Cardiac muscle cell (in vitro differentiated cells and primary cell): Measurements from ENCODE around the gene HSBP1L1. TPM values are rescaled to one million over a fixed set of nuclear protein-coding genes. Genes with fewer than 3 reads are reported as not detected.

Source experiments
- DNase-seq, 2 donors: peaks; one replicate each; pipeline versions ENCODE4 v3.0.0 to v3.0.0-alpha.2; 2010 to 2017; ENCODE audit warnings: low read depth in 1 of 2, low spot score in 1 of 2
- H3K27ac ChIP-seq: fragments of 200-600 bp; sonication (generic); 2 replicates; pipeline ENCODE4 v1.5.1; 2016
- H3K27me3 ChIP-seq: fragments of 200-600 bp; sonication (generic); 2 replicates; pipeline ENCODE4 v1.6.0; 2016; ENCODE audit warnings: control low read depth
- H3K36me3 ChIP-seq: fragments of 200-600 bp; sonication (generic); 2 replicates; pipeline ENCODE4 v1.5.1; 2016; ENCODE audit warnings: control low read depth
- H3K4me1 ChIP-seq: fragments of 200-600 bp; sonication (generic); 2 replicates; pipeline ENCODE4 v1.8.1; 2017; ENCODE audit warnings: low read depth, mild to moderate bottlenecking, mixed run types
- H3K4me3 ChIP-seq: fragments of 200-600 bp; sonication (generic); 2 replicates; pipeline ENCODE4 v1.5.1; 2016; ENCODE audit warnings: mild to moderate bottlenecking
- H3K9me3 ChIP-seq: fragments of 200-600 bp; sonication (generic); 2 replicates; pipeline ENCODE4 v1.5.1; 2017; ENCODE audit warnings: low read depth, mild to moderate bottlenecking, control low read depth
- CTCF ChIP-seq: IDR thresholded peaks from 2 replicates; pipeline ENCODE4 v1.5.1; 2012; ENCODE audit warnings: low read depth, mild to moderate bottlenecking, low read length
- polyA plus RNA-seq: library from polyadenylated mRNA; unstranded; fragments of >200 nt; fragmentation: Nextera tagmentation; extraction: Ambion mirVana; gene quantifications from 2 replicates; pipeline ENCODE4 v1.2.1, GENCODE V29; 2016
- total RNA-seq: library from RNA; depleted of rRNA; stranded (reverse); fragments of >200 nt; gene quantifications from 2 replicates; pipeline ENCODE4 v1.2.3, GENCODE V29; 2016

HSBP1L1 gene
- total and polyA plus RNA-seq, 2 experiments from 2014 or later: 4.0 to 6.3 TPM

- no peaks in the 10 kb centered on the region for H3K4me1 ChIP-seq
- H3K27me3 ChIP-seq: no peaks in the 10 kb centered on the region
- H3K9me3 ChIP-seq: no peaks in the 10 kb centered on the region
- peaks cover 19% of the 10 kb centered on the region for H3K36me3 ChIP-seq
- H3K4me3 ChIP-seq: no peak overlapping the region
- DNase-seq: no peak
- TF ChIP-seq CTCF: no peak
- H3K27ac ChIP-seq: no peak overlapping the region
Observed at GRCh38 chr18:79975043-79975442, 10.6 kb downstream of the HSBP1L1 start.

- no peak for DNase-seq
- Histone ChIP-seq H3K4me1 (no peaks in the 10 kb centered on the region), H3K27ac (no peak overlapping the region), H3K9me3 (no peaks in the 10 kb centered on the region), H3K27me3 (no peaks in the 10 kb centered on the region), H3K4me3 (no peak overlapping the region), H3K36me3 (peaks cover 15% of the 10 kb centered on the region)
- no peak for TF ChIP-seq CTCF
Observed at GRCh38 chr18:79975985-79976680, 11.7 kb downstream of the HSBP1L1 start.

- Histone ChIP-seq H3K27ac (no peak overlapping the region), H3K27me3 (no peaks in the 10 kb centered on the region), H3K4me3 (no peak overlapping the region), H3K36me3 (no peaks in the 10 kb centered on the region), H3K4me1 (peaks cover 6% of the 10 kb centered on the region), H3K9me3 (no peaks in the 10 kb centered on the region)
- DNase-seq: no peak
- TF ChIP-seq CTCF: no peak
Observed at GRCh38 chr18:79979843-79980242, 15.4 kb downstream of the HSBP1L1 start.

GRCh38 chr18:79980585-79980984 lies 16.1 kb downstream of the HSBP1L1 start:
- peaks cover 6% of the 10 kb centered on the region for H3K4me1 ChIP-seq
- H3K9me3 ChIP-seq: no peaks in the 10 kb centered on the region
- no peaks in the 10 kb centered on the region for H3K27me3 ChIP-seq
- DNase-seq: no peak
- no peaks in the 10 kb centered on the region for H3K36me3 ChIP-seq
- no peak overlapping the region for H3K4me3 ChIP-seq
- no peak overlapping the region for H3K27ac ChIP-seq
- no peak for TF ChIP-seq CTCF

GRCh38 chr18:79982736-79983135 lies 18.3 kb downstream of the HSBP1L1 start:
- DNase-seq: peak in 1 of 2 donors; percentile 47
- H3K4me1 ChIP-seq: peaks cover 6% of the 10 kb centered on the region
- H3K4me3 ChIP-seq: no peak overlapping the region
- no peaks in the 10 kb centered on the region for H3K27me3 ChIP-seq
- no peak for TF ChIP-seq CTCF
- no peaks in the 10 kb centered on the region for H3K36me3 ChIP-seq
- H3K27ac ChIP-seq: no peak overlapping the region
- no peaks in the 10 kb centered on the region for H3K9me3 ChIP-seq

- no peak overlapping the region for H3K27ac ChIP-seq
- no peaks in the 10 kb centered on the region for H3K9me3 ChIP-seq
- H3K27me3 ChIP-seq: no peaks in the 10 kb centered on the region
- no peak overlapping the region for H3K4me3 ChIP-seq
- no peak for TF ChIP-seq CTCF
- H3K36me3 ChIP-seq: no peaks in the 10 kb centered on the region
- peaks cover 6% of the 10 kb centered on the region for H3K4me1 ChIP-seq
- no peak for DNase-seq
Observed at GRCh38 chr18:79983253-79983652, 18.8 kb downstream of the HSBP1L1 start.
